ENCODE measurements around the gene ST8SIA4.

GRCh38 chr5:100762108-100762507, 141.0 kb downstream of the ST8SIA4 start:
- TF ChIP-seq CTCF (IDR thresholded peaks at IDR 0.05) (no peak), ZFX (IDR thresholded peaks at IDR 0.05; ENCODE audit: borderline replicate concordance) (no peak)
